Measurements from ENCODE around the gene CAMP. TPM values are rescaled to one million over a fixed set of nuclear protein-coding genes. Genes with fewer than 3 reads are reported as not detected.

Gene CAMP, protein sequence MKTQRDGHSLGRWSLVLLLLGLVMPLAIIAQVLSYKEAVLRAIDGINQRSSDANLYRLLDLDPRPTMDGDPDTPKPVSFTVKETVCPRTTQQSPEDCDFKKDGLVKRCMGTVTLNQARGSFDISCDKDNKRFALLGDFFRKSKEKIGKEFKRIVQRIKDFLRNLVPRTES
- total RNA-seq: not detected

DNA sequence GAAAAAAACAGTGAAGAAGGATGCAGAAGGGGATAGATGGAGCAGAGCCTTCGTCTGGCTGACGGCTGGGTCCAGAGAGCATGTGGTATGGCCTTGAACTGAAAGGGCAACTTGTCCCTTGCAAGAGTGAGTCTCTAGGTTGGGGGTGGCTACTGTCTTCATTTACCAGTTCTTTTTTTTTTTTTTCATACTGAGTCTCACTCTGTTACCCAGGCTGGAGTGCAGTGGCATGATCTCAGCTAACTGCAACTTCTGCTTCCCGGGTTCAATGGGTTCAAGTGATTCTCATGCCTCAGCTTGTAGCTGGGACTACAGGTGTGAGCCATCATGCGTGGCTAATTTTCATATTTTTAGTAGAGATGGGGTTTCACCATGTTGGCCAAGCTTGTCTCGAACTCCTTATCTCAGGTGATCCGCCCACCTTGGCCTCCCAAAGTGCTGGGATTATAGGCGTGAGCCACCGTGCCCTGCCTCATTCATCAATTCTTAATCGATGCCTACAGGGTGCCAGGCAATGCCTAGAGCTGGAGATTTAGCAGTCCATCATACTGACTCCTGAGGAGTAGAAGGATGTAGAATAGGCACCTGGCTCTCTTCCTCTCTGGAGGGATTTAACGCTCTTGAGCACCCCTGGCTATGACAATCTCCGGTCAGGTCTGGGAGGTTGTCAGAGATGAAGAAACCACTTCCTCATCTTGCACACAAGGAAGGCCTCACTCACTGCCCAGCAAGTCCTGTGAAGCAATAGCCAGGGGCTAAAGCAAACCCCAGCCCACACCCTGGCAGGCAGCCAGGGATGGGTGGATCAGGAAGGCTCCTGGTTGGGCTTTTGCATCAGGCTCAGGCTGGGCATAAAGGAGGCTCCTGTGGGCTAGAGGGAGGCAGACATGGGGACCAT is at the start of gene CAMP:
Gene CAMP (plus strand): TSS at position 880 of the 898 bp plus-strand sequence. CDS start 17 bp downstream, at position 897.
- CTCF ChIA-PET: interaction anchor here (0.6 kb wide), 1 partner anchor 59 kb away, joined by 3 read pairs; no protein-coding TSS in a partner anchor

DNA sequence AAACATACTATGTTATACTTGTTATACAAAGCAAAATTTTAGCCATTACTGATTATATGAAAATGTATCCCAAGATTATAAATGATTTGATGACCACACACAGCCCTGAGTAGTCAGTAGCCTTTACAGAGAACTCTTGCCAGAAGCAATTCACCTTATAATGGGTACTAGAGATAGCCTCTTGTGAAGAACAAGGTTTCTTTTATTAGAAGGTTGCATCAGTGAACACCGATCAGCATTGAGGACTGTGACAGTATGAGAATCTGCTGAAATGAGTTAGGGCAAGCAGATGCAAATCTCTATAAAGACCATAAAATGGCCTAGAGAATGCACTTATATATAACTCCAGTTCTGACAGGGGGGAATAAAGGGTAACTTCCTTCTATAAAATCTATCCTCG is 45.2 kb upstream of the CAMP start:
- ChIA-PET POLR2A (no interaction called here), CTCF (interaction anchor here (0.7 kb wide), 1 partner anchor 27 kb away, joined by 3 read pairs; no protein-coding TSS in a partner anchor)
- DNase-seq: no peak
- Mint-ChIP-seq H3K27ac (no peak overlapping the region), H3K9me3 (ENCODE audit: low read depth) (no peaks in the 10 kb centered on the region), H3K4me1 (no peaks in the 10 kb centered on the region), H3K4me3 (no peak overlapping the region), H3K36me3 (ENCODE audit: low read depth) (peaks cover 84% of the 10 kb centered on the region), H3K27me3 (no peaks in the 10 kb centered on the region)
- no peak for ATAC-seq
- intact Hi-C loops (cut with DNase I, micrococcal nuclease): no loop called here

More for the DNA sequence above, at the start of gene CAMP:
- intact Hi-C loops (cut with DNase I, micrococcal nuclease): no loop called here
- POLR2A ChIA-PET: no interaction called here
- Mint-ChIP-seq H3K27me3 (peaks cover 2% of the 10 kb centered on the region), H3K9me3 (ENCODE audit: low read depth) (no peaks in the 10 kb centered on the region), H3K36me3 (ENCODE audit: low read depth) (no peaks in the 10 kb centered on the region), H3K4me1 (peaks cover 4% of the 10 kb centered on the region), H3K27ac (no peak within 1 kb of the TSS), H3K4me3 (no peak within 1 kb of the TSS)
- ATAC-seq (no peak), DNase-seq (no peak)

DNA sequence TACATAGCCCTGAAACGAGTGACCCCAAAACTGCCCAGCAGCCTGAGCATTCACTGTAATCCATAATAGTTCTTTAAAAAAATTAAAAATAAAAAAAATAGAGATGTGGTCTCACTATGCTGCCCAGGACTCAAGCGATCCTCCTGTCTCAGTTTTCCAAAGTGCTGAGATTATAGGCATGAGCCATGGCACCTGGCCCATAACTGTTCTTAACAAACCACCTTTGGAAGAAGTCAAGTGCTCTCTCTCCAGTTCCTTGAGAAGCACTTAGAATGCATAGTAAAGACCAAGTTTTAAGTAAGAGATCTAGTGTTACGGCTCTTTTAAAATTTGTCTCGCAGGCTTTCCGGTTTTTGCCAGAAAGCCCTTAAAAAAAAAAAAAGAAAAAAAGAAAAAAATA is 43.3 kb upstream of the CAMP start:
- H3K4me1 Mint-ChIP-seq: no peaks in the 10 kb centered on the region
- ChIA-PET POLR2A (no interaction called here), CTCF (no interaction called here)
- H3K36me3 Mint-ChIP-seq (ENCODE audit: low read depth): peaks cover 91% of the 10 kb centered on the region
- ATAC-seq (no peak), DNase-seq (no peak)
- H3K9me3 Mint-ChIP-seq (ENCODE audit: low read depth): no peaks in the 10 kb centered on the region
- no peaks in the 10 kb centered on the region for H3K27me3 Mint-ChIP-seq
- H3K27ac Mint-ChIP-seq: no peak overlapping the region
- no peak overlapping the region for H3K4me3 Mint-ChIP-seq
- intact Hi-C loops (cut with DNase I, micrococcal nuclease): no loop called here

DNA sequence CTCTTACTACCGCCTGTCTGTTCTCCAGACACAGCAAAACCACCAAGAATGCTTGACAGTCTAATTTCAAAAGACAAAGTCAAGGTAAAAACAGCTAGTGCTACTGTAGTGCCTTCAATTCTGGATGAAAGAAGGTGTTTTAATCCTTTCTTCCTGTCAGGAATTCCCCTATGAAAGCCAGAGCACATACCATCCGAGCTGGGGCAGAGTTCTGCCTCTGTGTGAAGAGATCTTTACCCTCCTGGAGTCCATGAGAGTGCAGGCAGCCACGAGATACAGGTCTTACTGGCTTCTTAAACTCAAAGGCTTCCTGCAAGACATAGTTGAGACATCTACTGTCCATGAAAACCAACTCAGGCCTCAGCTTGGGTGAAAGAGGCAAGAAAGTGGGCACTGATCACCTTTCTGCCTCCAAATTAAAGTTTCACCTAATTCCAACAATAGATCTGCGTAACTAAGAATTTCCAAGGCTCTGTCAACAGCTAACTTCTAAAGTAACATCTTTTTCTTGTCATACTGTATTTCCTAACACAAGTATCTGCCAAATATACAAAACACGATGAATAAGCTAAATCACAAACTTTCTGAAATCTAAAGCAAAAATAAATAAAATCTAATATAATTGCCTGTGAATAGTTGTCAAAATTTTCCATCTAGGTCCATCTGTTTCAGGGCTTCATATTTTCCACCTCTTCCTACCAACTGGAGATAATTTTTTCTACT is 42.6 kb upstream of the CAMP start:
- no peaks in the 10 kb centered on the region for H3K9me3 Mint-ChIP-seq (ENCODE audit: low read depth)
- intact Hi-C loops (cut with DNase I, micrococcal nuclease): no loop called here
- no peak overlapping the region for H3K27ac Mint-ChIP-seq
- ChIA-PET CTCF (no interaction called here), POLR2A (no interaction called here)
- H3K4me3 Mint-ChIP-seq: no peak overlapping the region
- no peak for DNase-seq
- H3K4me1 Mint-ChIP-seq: no peaks in the 10 kb centered on the region
- H3K27me3 Mint-ChIP-seq: no peaks in the 10 kb centered on the region
- peaks cover 93% of the 10 kb centered on the region for H3K36me3 Mint-ChIP-seq (ENCODE audit: low read depth)
- no peak for ATAC-seq

DNA sequence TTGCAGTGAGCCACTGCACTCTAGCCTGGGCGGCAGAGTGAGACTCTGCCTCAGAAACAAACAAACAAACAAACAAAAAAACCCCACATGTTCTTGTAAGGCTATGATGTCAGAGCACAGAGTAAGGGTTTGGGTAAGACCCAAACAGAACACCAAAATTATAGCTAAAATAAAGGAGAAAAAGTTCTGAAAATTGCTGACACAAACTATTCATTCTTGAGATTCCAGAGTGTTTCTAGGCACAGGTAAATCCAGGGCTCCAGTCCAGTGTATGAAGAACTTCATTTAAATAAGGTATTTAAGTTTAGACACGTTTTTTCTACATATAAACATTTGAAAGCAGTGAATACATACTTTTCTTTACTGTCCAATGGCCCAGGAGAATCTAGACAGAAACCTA is 39.0 kb upstream of the CAMP start:
- ATAC-seq (no peak), DNase-seq (no peak)
- intact Hi-C loops (cut with DNase I, micrococcal nuclease): no loop called here
- Mint-ChIP-seq H3K27ac (no peak overlapping the region), H3K9me3 (ENCODE audit: low read depth) (no peaks in the 10 kb centered on the region), H3K36me3 (ENCODE audit: low read depth) (peaks cover 80% of the 10 kb centered on the region), H3K4me3 (no peak overlapping the region), H3K27me3 (peaks cover 7% of the 10 kb centered on the region), H3K4me1 (peaks cover 15% of the 10 kb centered on the region)
- CTCF ChIA-PET: interaction anchor here (1.5 kb wide), 1 partner anchor 252 kb away, joined by 5 read pairs; no protein-coding TSS in a partner anchor
- POLR2A ChIA-PET: no interaction called here

DNA sequence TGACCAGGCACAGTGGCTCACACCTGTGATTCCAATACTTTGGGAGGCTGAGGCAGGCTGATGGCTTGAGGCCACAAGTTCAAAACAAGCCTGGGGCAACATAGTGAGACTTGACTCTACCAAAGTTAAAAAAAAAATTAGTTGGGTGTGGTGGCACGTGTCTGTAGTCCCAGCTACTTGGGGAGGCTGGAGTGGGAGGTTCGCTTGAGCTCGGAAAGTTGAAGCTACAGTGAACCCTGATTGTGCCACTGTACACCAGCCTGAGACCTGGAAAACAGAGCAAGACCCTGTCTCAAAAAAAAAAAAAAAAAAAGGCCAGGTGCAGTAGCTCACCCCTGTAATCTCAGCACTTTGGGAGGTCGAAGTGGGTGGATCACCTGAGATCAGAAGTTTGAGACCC is 38.2 kb upstream of the CAMP start:
- no peak overlapping the region for H3K27ac Mint-ChIP-seq
- H3K36me3 Mint-ChIP-seq (ENCODE audit: low read depth): peaks cover 73% of the 10 kb centered on the region
- ATAC-seq (no peak), DNase-seq (no peak)
- peaks cover 15% of the 10 kb centered on the region for H3K4me1 Mint-ChIP-seq
- ChIA-PET POLR2A (interaction anchor here (0.6 to 1.3 kb wide), 2 partner anchors 13 to 27 kb away, joined by 3 to 8 read pairs; no protein-coding TSS in a partner anchor), CTCF (no interaction called here)
- intact Hi-C loops (cut with DNase I, micrococcal nuclease): loop anchor here (5.0 kb wide), 4 partner anchors 117 to 907 kb away; partner anchors contain the start of genes NDUFAF3 (in 1 of the 2), NME6 (in 1 of the 2), QRICH1 (in 1 of the 2) and SCAP (in 1 of the 2)
- H3K27me3 Mint-ChIP-seq: peaks cover 7% of the 10 kb centered on the region
- H3K9me3 Mint-ChIP-seq (ENCODE audit: low read depth): no peaks in the 10 kb centered on the region
- H3K4me3 Mint-ChIP-seq: no peak overlapping the region

DNA sequence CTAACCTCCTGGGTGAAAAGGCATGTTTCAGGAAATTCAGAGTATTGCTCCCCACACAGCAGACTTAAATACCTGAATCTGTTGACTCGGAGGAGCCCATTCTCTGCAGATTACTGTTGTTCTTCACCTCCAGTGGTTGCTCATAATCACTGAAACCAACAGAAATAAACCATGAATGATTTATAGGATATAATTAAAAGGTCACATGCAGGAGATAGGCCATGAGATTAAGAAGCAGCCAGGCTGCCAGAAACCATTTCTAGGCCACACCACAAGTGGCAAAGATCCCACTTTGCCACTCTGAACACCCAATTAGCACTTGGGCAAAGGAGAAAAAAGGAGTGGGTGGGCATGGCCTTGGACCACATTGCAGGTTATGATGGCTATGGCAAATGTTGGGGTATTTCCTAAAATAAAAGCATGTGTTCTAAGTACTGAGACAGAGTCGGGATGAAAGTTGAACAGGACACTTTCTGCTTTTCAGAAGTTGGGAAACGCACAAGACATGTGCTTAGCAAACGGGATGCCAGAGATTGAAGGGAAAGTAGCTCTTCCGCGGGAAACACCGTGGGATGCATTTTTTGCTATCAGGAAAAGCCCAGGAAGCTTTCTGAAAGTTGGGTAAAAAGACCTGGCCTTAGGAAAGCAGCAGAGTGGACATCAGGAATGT is 36.5 kb upstream of the CAMP start:
- peaks cover 56% of the 10 kb centered on the region for H3K36me3 Mint-ChIP-seq (ENCODE audit: low read depth)

DNA sequence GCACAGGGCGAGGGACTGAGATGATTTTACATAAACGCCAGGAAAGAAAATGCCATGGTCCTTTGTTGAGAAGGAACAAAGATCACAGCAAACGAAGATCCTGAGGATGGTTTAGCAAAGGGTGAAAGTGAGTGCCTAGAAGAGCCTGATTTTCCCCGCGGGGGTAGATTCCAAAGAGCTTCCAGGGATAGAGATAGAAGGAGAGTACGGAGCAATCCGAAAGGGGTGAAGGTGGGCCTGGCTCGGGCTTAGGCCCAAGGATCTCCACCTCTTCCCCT is 36.1 kb upstream of the CAMP start:
- CTCF ChIA-PET: interaction anchor here (0.6 to 2.2 kb wide), 2 partner anchors 249 to 369 kb away, joined by 3 to 7 read pairs; partner anchors contain the start of gene PFKFB4
- POLR2A ChIA-PET: interaction anchor here (0.6 to 1.5 kb wide), 5 partner anchors 27 to 767 kb away, joined by 4 to 6 read pairs (median 4); partner anchors contain the start of genes CCDC51, TMA7 and ZNF589

More for the DNA sequence above, 36.5 kb upstream of the CAMP start:
- ATAC-seq (no peak), DNase-seq (no peak)
- H3K27me3 Mint-ChIP-seq: peaks cover 7% of the 10 kb centered on the region
- H3K9me3 Mint-ChIP-seq (ENCODE audit: low read depth): no peaks in the 10 kb centered on the region
- CTCF ChIA-PET: interaction anchor here (0.6 kb wide), 1 partner anchor 370 kb away, joined by 3 read pairs; the partner anchor contains the start of gene PFKFB4
- POLR2A ChIA-PET: interaction anchor here (0.6 to 0.9 kb wide), 2 partner anchors 26 to 54 kb away, joined by 4 to 6 read pairs; partner anchors contain the start of gene ZNF589
- H3K4me1 Mint-ChIP-seq: peaks cover 15% of the 10 kb centered on the region
- peak overlapping the region; percentile 79 for H3K27ac Mint-ChIP-seq
- intact Hi-C loops (cut with DNase I, micrococcal nuclease): loop anchor here (5.0 kb wide), 4 partner anchors 116 to 906 kb away; partner anchors contain the start of genes NDUFAF3 (in 1 of the 2), NME6 (in 1 of the 2), QRICH1 (in 1 of the 2) and SCAP (in 1 of the 2)
- H3K4me3 Mint-ChIP-seq: peak overlapping the region; percentile 96

DNA sequence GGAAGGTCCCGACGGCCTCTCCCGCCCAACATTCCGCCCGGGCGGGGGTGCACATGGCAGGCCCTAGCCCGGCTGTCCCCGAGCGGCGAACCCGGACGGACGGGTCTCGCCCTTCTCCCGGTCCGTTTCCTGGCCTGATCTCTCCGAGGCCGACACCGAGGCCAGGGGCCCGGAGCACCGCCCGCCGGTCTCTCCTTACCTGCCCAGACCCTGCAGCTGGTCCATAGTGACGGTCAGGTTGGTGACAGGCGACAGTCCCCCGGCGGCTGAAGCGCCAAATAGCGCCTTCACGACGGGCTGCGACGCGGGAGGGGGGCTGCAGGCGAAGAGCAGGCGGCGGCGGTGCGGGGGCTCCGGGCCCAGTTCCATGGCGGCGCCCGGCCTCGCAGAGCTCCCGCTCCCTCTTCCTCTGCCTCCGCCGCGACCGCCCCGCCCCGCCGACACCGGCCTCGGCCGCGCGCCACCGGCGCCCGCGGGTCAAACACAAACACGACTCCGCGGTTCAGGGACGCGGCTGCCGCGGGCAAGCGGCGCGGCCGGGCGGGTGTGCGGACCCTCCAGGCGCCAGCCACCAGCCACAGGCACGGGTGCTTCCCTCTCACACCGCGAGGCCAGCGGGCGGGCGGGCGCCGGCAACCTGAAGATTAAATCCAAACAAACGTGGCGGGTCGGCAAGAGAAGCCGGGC is 35.6 kb upstream of the CAMP start:
- ChIA-PET POLR2A (interaction anchor here (0.6 to 1.5 kb wide), 8 partner anchors 53 to 766 kb away, joined by 3 to 9 read pairs (median 4); partner anchors contain the start of genes CCDC51, PFKFB4, TMA7 and ZNF589), CTCF (interaction anchor here (0.6 to 2.2 kb wide), 3 partner anchors 249 to 369 kb away, joined by 3 to 7 read pairs (median 3); partner anchors contain the start of gene PFKFB4)
- no peak overlapping the region for H3K27ac Mint-ChIP-seq
- peak; percentile 13 for ATAC-seq
- no peaks in the 10 kb centered on the region for H3K9me3 Mint-ChIP-seq (ENCODE audit: low read depth)
- intact Hi-C loops (cut with DNase I, micrococcal nuclease): loop anchor here (1.0 to 5.0 kb wide), 22 partner anchors 54 to 905 kb away; partner anchors contain the start of genes NME6 (in 2 of the 2), ZNF589 (in 2 of the 2), CCDC51 (in 1 of the 2) and DHX30 (in 1 of the 2)
- peak; percentile 68 for DNase-seq
- peaks cover 47% of the 10 kb centered on the region for H3K36me3 Mint-ChIP-seq (ENCODE audit: low read depth)
- peaks cover 7% of the 10 kb centered on the region for H3K27me3 Mint-ChIP-seq
- peaks cover 15% of the 10 kb centered on the region for H3K4me1 Mint-ChIP-seq
- peak overlapping the region; percentile 96 for H3K4me3 Mint-ChIP-seq

More for the DNA sequence above, 36.1 kb upstream of the CAMP start:
- H3K9me3 Mint-ChIP-seq (ENCODE audit: low read depth): no peaks in the 10 kb centered on the region
- DNase-seq: no peak
- ATAC-seq: no peak
- peaks cover 7% of the 10 kb centered on the region for H3K27me3 Mint-ChIP-seq
- peaks cover 52% of the 10 kb centered on the region for H3K36me3 Mint-ChIP-seq (ENCODE audit: low read depth)
- intact Hi-C loops (cut with DNase I, micrococcal nuclease): loop anchor here (5.0 kb wide), 4 partner anchors 115 to 905 kb away; partner anchors contain the start of genes NDUFAF3 (in 1 of the 2), NME6 (in 1 of the 2), QRICH1 (in 1 of the 2) and SCAP (in 1 of the 2)
- peak overlapping the region; percentile 79 for H3K27ac Mint-ChIP-seq
- peak overlapping the region; percentile 96 for H3K4me3 Mint-ChIP-seq
- peaks cover 15% of the 10 kb centered on the region for H3K4me1 Mint-ChIP-seq

Measured in activated CD4-positive, alpha-beta T cell treated with anti-CD3 and anti-CD28 coated beads for 36 hours (primary cell).